Activated T-helper 2 cell treated with anti-CD3 and anti-CD28 coated beads, Interferon-gamma antibody, Interleukin-2, Interleukin-4, amounts not matched to agents 10 μg/mL and 5 μg/mL and 100 μg/mL, durations not matched to agents 14 hours and 24 hours and 36 hours (primary cell): Measurements from ENCODE around the gene TUBG1. TPM values are rescaled to one million over a fixed set of nuclear protein-coding genes. Genes with fewer than 3 reads are reported as not detected.
"Not testable (repeated sequence)": the region's sequence is repeated elsewhere in the genome, so short reads cannot be mapped to it uniquely, and the experiment has no call there.

Source experiments
- DNase-seq: peaks from one replicate; pipeline ENCODE4 v3.0.0; 2021; ENCODE audit warnings: low spot score
- H3K27ac Mint-ChIP-seq: one replicate; pipeline ENCODE4 v1.8.0; 2021; ENCODE audit warnings: mixed read lengths
- H3K27me3 Mint-ChIP-seq: one replicate; pipeline ENCODE4 v1.8.0; 2021; ENCODE audit warnings: low read depth, mixed read lengths
- H3K36me3 Mint-ChIP-seq: one replicate; pipeline ENCODE4 v1.8.0; 2021; ENCODE audit warnings: low read depth, mixed read lengths
- H3K4me1 Mint-ChIP-seq: one replicate; pipeline ENCODE4 v1.8.0; 2021; ENCODE audit warnings: low read depth, mixed read lengths
- H3K4me3 Mint-ChIP-seq: one replicate; pipeline ENCODE4 v1.8.0; 2021; ENCODE audit warnings: low read depth, mild to moderate bottlenecking, moderate library complexity, mixed read lengths
- H3K9me3 Mint-ChIP-seq: one replicate; pipeline ENCODE4 v1.8.0; 2021; ENCODE audit warnings: mixed read lengths
- intact Hi-C: fragments of 100-400 bp; cut with micrococcal nuclease; formaldehyde crosslinking; loops from one replicate; pipeline ENCODE4 v1.15.1; 2023
- total RNA-seq: library from RNA; stranded (reverse); gene quantifications from 2 replicates; pipeline ENCODE4 v1.2.3, GENCODE V29; 2022

TUBG1 gene
- total RNA-seq, 1 donor from 2014 or later: 94.9 TPM

- Mint-ChIP-seq H3K9me3 (peaks cover 7% of the 10 kb centered on the region), H3K4me3 (no peak overlapping the region), H3K27ac (no peak overlapping the region), H3K36me3 (peaks cover 3% of the 10 kb centered on the region), H3K27me3 (peaks cover 31% of the 10 kb centered on the region), H3K4me1 (peaks cover 13% of the 10 kb centered on the region)
- intact Hi-C loops: no loop called here
- DNase-seq: no peak
Measured at GRCh38 chr17:42653179-42654124, 44.0 kb downstream of the TUBG1 start.

- Mint-ChIP-seq H3K9me3 (peaks cover 7% of the 10 kb centered on the region), H3K36me3 (peaks cover 4% of the 10 kb centered on the region), H3K27ac (no peak overlapping the region), H3K4me3 (no peak overlapping the region), H3K4me1 (peaks cover 17% of the 10 kb centered on the region), H3K27me3 (peaks cover 34% of the 10 kb centered on the region)
- no peak for DNase-seq
- intact Hi-C loops: no loop called here
Measured at GRCh38 chr17:42655528-42655927, 46.0 kb downstream of the TUBG1 start.

GRCh38 chr17:42657824-42658588 lies 48.5 kb downstream of the TUBG1 start:
- peaks cover 17% of the 10 kb centered on the region for H3K4me1 Mint-ChIP-seq
- DNase-seq: no peak
- H3K9me3 Mint-ChIP-seq: peaks cover 7% of the 10 kb centered on the region
- H3K27me3 Mint-ChIP-seq: peaks cover 32% of the 10 kb centered on the region
- intact Hi-C loops: loop anchor here (2.0 kb wide), 1 partner anchor 17 kb away; no protein-coding TSS in a partner anchor
- peaks cover 4% of the 10 kb centered on the region for H3K36me3 Mint-ChIP-seq
- peak overlapping the region; percentile 52 for H3K4me3 Mint-ChIP-seq
- H3K27ac Mint-ChIP-seq: no peak overlapping the region

- intact Hi-C loops: loop anchor here (2.0 kb wide), 1 partner anchor 15 kb away; no protein-coding TSS in a partner anchor
- Mint-ChIP-seq H3K27me3 (peaks cover 22% of the 10 kb centered on the region), H3K4me3 (peak within 1 kb of the TSS; percentile 86), H3K4me1 (peaks cover 14% of the 10 kb centered on the region), H3K36me3 (peaks cover 4% of the 10 kb centered on the region), H3K9me3 (peaks cover 7% of the 10 kb centered on the region), H3K27ac (peak within 1 kb of the TSS; percentile 42)
- peak; percentile 66 for DNase-seq
Measured at GRCh38 chr17:42659079-42659931, 49.8 kb downstream of the TUBG1 start, which contains the start of gene TUBG2. Gene TUBG2 (plus strand): TSS chr17:42659284. CDS start chr17:42659504, 220 bp downstream.

- intact Hi-C loops: loop anchor here (2.0 kb wide), 1 partner anchor 15 kb away; no protein-coding TSS in a partner anchor
- Mint-ChIP-seq H3K4me3 (peak overlapping the region; percentile 86), H3K27me3 (peaks cover 16% of the 10 kb centered on the region), H3K4me1 (peaks cover 14% of the 10 kb centered on the region)
- not testable (repeated sequence) for H3K27ac Mint-ChIP-seq, H3K36me3 Mint-ChIP-seq, H3K9me3 Mint-ChIP-seq, DNase-seq
Measured at GRCh38 chr17:42659932-42660274, 50.4 kb downstream of the TUBG1 start.

GRCh38 chr17:42660692-42661345 lies 51.3 kb downstream of the TUBG1 start:
- peaks cover 8% of the 10 kb centered on the region for H3K36me3 Mint-ChIP-seq
- peaks cover 11% of the 10 kb centered on the region for H3K4me1 Mint-ChIP-seq
- intact Hi-C loops: no loop called here
- H3K9me3 Mint-ChIP-seq: peaks cover 7% of the 10 kb centered on the region
- H3K4me3 Mint-ChIP-seq: no peak overlapping the region
- no peak overlapping the region for H3K27ac Mint-ChIP-seq
- no peak for DNase-seq
- peaks cover 14% of the 10 kb centered on the region for H3K27me3 Mint-ChIP-seq

Other genes with a start within 250 kb of the TUBG1 start
- gene STAT3, start 221.2 kb upstream of the TUBG1 start, total RNA-seq: 250 and 262 TPM in 2 replicates
- 3.5 and 3.8 TPM in 2 replicates for gene CAVIN1, start 186.4 kb upstream of the TUBG1 start, total RNA-seq
- gene ATP6V0A1, start 150.8 kb upstream of the TUBG1 start, total RNA-seq: 16.0 and 17.5 TPM in 2 replicates
- 17.4 and 19.9 TPM in 2 replicates for gene NAGLU, start 73.4 kb upstream of the TUBG1 start, total RNA-seq
- 0.91 and 1.4 TPM in 2 replicates for gene HSD17B1, start 56.8 kb upstream of the TUBG1 start, total RNA-seq
- gene COASY, start 47.5 kb upstream of the TUBG1 start, total RNA-seq: 90.6 and 91.6 TPM in 2 replicates
- gene MLX, start 42.6 kb upstream of the TUBG1 start, total RNA-seq: 54.8 and 60.0 TPM in 2 replicates
- gene PSMC3IP, start 32.0 kb upstream of the TUBG1 start, total RNA-seq: 23.3 and 26.6 TPM in 2 replicates
- gene RETREG3, start 309 bp upstream of the TUBG1 start, total RNA-seq: 37.7 and 39.0 TPM in 2 replicates
- 12.2 and 12.6 TPM in 2 replicates for gene TUBG2, start 49.6 kb downstream of the TUBG1 start, total RNA-seq
- gene PLEKHH3, start 67.3 kb downstream of the TUBG1 start, total RNA-seq: 0.57 and 1.0 TPM in 2 replicates
- gene CCR10, start 72.2 kb downstream of the TUBG1 start, total RNA-seq: 0.16 and 0.23 TPM in 2 replicates
- gene CNTNAP1, start 72.8 kb downstream of the TUBG1 start, total RNA-seq: 1.3 and 2.4 TPM in 2 replicates
- gene EZH1, start 135.4 kb downstream of the TUBG1 start, total RNA-seq: 36.1 and 37.1 TPM in 2 replicates
- not detected in 2 replicates for gene RAMP2, start 151.5 kb downstream of the TUBG1 start, total RNA-seq
- gene VPS25, start 163.8 kb downstream of the TUBG1 start, total RNA-seq: 88.8 and 90.4 TPM in 2 replicates
- gene WNK4, start 170.9 kb downstream of the TUBG1 start, total RNA-seq: 0.16 and 0.28 TPM in 2 replicates
- 51.2 and 51.7 TPM in 2 replicates for gene COA3, start 189.0 kb downstream of the TUBG1 start, total RNA-seq
- 0.09 TPM in 1 of 2 replicates, not detected in the other for gene CNTD1, start 189.2 kb downstream of the TUBG1 start, total RNA-seq
- 97.2 and 104 TPM in 2 replicates for gene BECN1, start 214.6 kb downstream of the TUBG1 start, total RNA-seq
- gene PSME3, start 223.7 kb downstream of the TUBG1 start, total RNA-seq: 172 TPM in 2 replicates
- gene AOC2, start 234.9 kb downstream of the TUBG1 start, total RNA-seq: 3.2 TPM in 2 replicates
- gene AOC3, start 241.5 kb downstream of the TUBG1 start, total RNA-seq: 1.6 and 2.4 TPM in 2 replicates